Measurements from ENCODE around the gene SLC25A51. TPM values are rescaled to one million over a fixed set of nuclear protein-coding genes. Genes with fewer than 3 reads are reported as not detected.

The SLC25A51 gene
- total RNA-seq, 1 experiment from 2014 or later = 12.9 TPM

DNA sequence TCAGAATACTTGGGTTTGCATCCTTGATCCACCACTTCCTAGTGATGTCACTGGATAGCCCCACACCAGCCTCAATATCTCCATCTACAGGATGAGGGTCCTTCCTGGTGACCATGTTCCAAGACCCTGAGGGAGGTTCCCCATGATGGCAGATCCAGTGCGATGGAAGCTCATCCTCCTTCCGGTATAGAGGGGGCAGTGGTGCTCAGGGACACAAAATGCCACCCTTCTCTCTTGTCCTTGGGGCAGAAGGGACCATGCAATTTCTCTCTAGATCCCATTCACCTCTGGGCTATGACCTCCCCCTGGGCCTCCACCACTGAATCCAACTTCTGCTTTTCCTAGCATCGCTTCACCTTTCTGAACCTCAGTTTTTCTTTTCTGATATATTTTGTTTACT lies 5.4 kb upstream of the SLC25A51 start:
- Mint-ChIP-seq H3K36me3 (ENCODE audit: insufficient read depth in 1 of 3, low read depth in 3 of 3) (no peaks in the 10 kb centered on the region), H3K4me1 (peaks cover 16 to 20% of the 10 kb centered on the region in 2 experiments), H3K27ac (no peak overlapping the region), H3K9me3 (no peaks in the 10 kb centered on the region), H3K27me3 (ENCODE audit: low read depth) (peaks cover 27% of the 10 kb centered on the region), H3K4me3 (no peak overlapping the region)
- Histone ChIP-seq H4K8ac (replicated peaks; ENCODE audit: insufficient read length, low read depth, low read length) (no peak overlapping the region), H3K14ac (ENCODE audit: insufficient read depth, low read length) (no peak overlapping the region), H4K91ac (ENCODE audit: insufficient read length, low read depth, low read length) (no peak overlapping the region), H3K79me2 (ENCODE audit: insufficient read depth, low read length) (no peaks in the 10 kb centered on the region), H3K9ac (ENCODE audit: extremely low read depth, insufficient read length, low read length) (no peak overlapping the region), H4K5ac (ENCODE audit: insufficient read length, low read depth, low read length) (no peak overlapping the region), H2BK12ac (ENCODE audit: insufficient read length, low read depth, low read length) (no peak overlapping the region), H3K4me1 (ENCODE audit: insufficient read depth, low read length) (peaks cover 4% of the 10 kb centered on the region; the same call in 1 of the 2 replicates), H3K27me3 (ENCODE audit: insufficient read depth, low read length) (no peaks in the 10 kb centered on the region), H2BK15ac (ENCODE audit: low read depth, low read length) (no peak overlapping the region), H2AFZ (ENCODE audit: low read length) (no peak overlapping the region), H2BK5ac (ENCODE audit: insufficient read length, low read length) (no peak overlapping the region), H2BK120ac (ENCODE audit: low read depth, low read length, poor library complexity, severe bottlenecking) (no peak overlapping the region), H3K79me1 (ENCODE audit: insufficient read depth, low read depth, low read length, poor library complexity, severe bottlenecking) (no peaks in the 10 kb centered on the region), H3T11ph (ENCODE audit: low read length) (no peak overlapping the region), H3K23me2 (ENCODE audit: insufficient read length, low read depth, low read length, poor library complexity, severe bottlenecking) (peaks cover 9% of the 10 kb centered on the region), H3K23ac (ENCODE audit: insufficient read length, low read depth, low read length) (no peak overlapping the region), H2BK20ac (ENCODE audit: low read depth, low read length, poor library complexity, severe bottlenecking) (no peak overlapping the region), H3K56ac (ENCODE audit: insufficient read length, low read depth, low read length) (no peak overlapping the region), H2AK5ac (ENCODE audit: insufficient read length, low read length) (no peak overlapping the region), H3K18ac (ENCODE audit: insufficient read length, low read depth, low read length) (no peak overlapping the region), H3K4me2 (ENCODE audit: insufficient read depth, insufficient read length, low read length) (no peak overlapping the region), H3K27ac (ENCODE audit: insufficient read length, low read depth, low read length) (no peak overlapping the region), H3K9me3 (ENCODE audit: control insufficient read depth, low read depth, low read length) (no peaks in the 10 kb centered on the region), H4K20me1 (ENCODE audit: control insufficient read depth, insufficient read depth, insufficient read length) (no peaks in the 10 kb centered on the region), H3K4ac (ENCODE audit: low read depth, low read length) (no peak overlapping the region)
- no peak for TF ChIP-seq CTCF (conservative IDR thresholded peaks at IDR 0.05)
- no peak for DNase-seq
- WGBS (ENCODE audit: extremely low coverage, insufficient read length, low lambda C conversion rate) = no CpG with 5 or more reads among the region's 3 CpGs

All from H9 (cell line).